BE2C (cell line): Measurements from ENCODE around the gene IGSF11.

Source experiments
- DNase-seq: peaks from one replicate; pipeline ENCODE4 v3.0.0-alpha.2; 2020
- H3K27me3 ChIP-seq: fragments of 250-450 bp; sonication (Bioruptor Pico); 2 replicates; pipeline ENCODE4 v1.5.1; 2020; ENCODE audit warnings: mild to moderate bottlenecking
- H3K36me3 ChIP-seq: fragments of 250-450 bp; sonication (Bioruptor Pico); 2 replicates; pipeline ENCODE4 v1.5.1; 2020; ENCODE audit warnings: mild to moderate bottlenecking
- H3K4me1 ChIP-seq: fragments of 250-450 bp; sonication (Bioruptor Pico); 2 replicates; pipeline ENCODE4 v1.5.1; 2020
- H3K4me3 ChIP-seq: 2 replicates; pipeline ENCODE4 v1.5.1; 2011; ENCODE audit warnings: low read depth, low read length
- H3K9me3 ChIP-seq: fragments of 250-450 bp; sonication (Bioruptor Pico); 2 replicates; pipeline ENCODE4 v1.5.1; 2020
- CTCF ChIP-seq: IDR thresholded peaks from 2 replicates; pipeline ENCODE4 v1.5.1; 2012; ENCODE audit warnings: mild to moderate bottlenecking, low read depth, low read length

The IGSF11 gene

GRCh38 chr3:119062892-119063291 is 28.2 kb upstream of the IGSF11 start:
- Histone ChIP-seq H3K36me3 (no peaks in the 10 kb centered on the region), H3K9me3 (no peaks in the 10 kb centered on the region), H3K4me1 (no peaks in the 10 kb centered on the region), H3K27me3 (peaks cover 39% of the 10 kb centered on the region), H3K4me3 (no peak overlapping the region)
- TF ChIP-seq CTCF = no peak
- no peak for DNase-seq

GRCh38 chr3:119044593-119044992 is 9.9 kb upstream of the IGSF11 start:
- H3K27me3 ChIP-seq = peaks cover 4% of the 10 kb centered on the region; the same call in 1 of the 2 replicates
- peaks cover 3% of the 10 kb centered on the region; the same call in 1 of the 2 replicates for H3K9me3 ChIP-seq
- no peaks in the 10 kb centered on the region for H3K36me3 ChIP-seq
- no peak for DNase-seq
- H3K4me3 ChIP-seq = no peak overlapping the region
- H3K4me1 ChIP-seq = no peaks in the 10 kb centered on the region
- TF ChIP-seq CTCF = no peak

GRCh38 chr3:119042162-119042561 is 7.5 kb upstream of the IGSF11 start:
- Histone ChIP-seq H3K27me3 (peaks cover 11% of the 10 kb centered on the region), H3K9me3 (peaks cover 3% of the 10 kb centered on the region; the same call in 1 of the 2 replicates), H3K36me3 (no peaks in the 10 kb centered on the region), H3K4me1 (no peaks in the 10 kb centered on the region), H3K4me3 (no peak overlapping the region)
- no peak for TF ChIP-seq CTCF
- DNase-seq = peak; percentile 8

- DNase-seq = no peak
Observed at GRCh38 chr3:119035014-119035346, 334 bp upstream of the IGSF11 start.

GRCh38 chr3:119033393-119034255 is 1.0 kb downstream of the IGSF11 start:
- H3K4me3 ChIP-seq = no peak overlapping the region; the same call in 1 of the 2 replicates
- no peak for DNase-seq
- H3K4me1 ChIP-seq = no peaks in the 10 kb centered on the region; the same call in 1 of the 2 replicates
- TF ChIP-seq CTCF = no peak
- H3K9me3 ChIP-seq = no peaks in the 10 kb centered on the region
- no peaks in the 10 kb centered on the region for H3K36me3 ChIP-seq
- H3K27me3 ChIP-seq = peaks cover 75% of the 10 kb centered on the region

More at GRCh38 chr3:119035014-119035346, 334 bp upstream of the IGSF11 start:
- no peaks in the 10 kb centered on the region for H3K36me3 ChIP-seq
- peaks cover 70% of the 10 kb centered on the region for H3K27me3 ChIP-seq
- no peaks in the 10 kb centered on the region for H3K9me3 ChIP-seq
- no peak for TF ChIP-seq CTCF
- peak overlapping the region; percentile 29; the same call in 1 of the 2 replicates for H3K4me3 ChIP-seq
- no peaks in the 10 kb centered on the region; the same call in 1 of the 2 replicates for H3K4me1 ChIP-seq

GRCh38 chr3:119025171-119025795 is 9.4 kb downstream of the IGSF11 start:
- Histone ChIP-seq H3K4me1 (no peaks in the 10 kb centered on the region), H3K9me3 (no peaks in the 10 kb centered on the region), H3K4me3 (no peak overlapping the region), H3K36me3 (no peaks in the 10 kb centered on the region), H3K27me3 (peaks cover 65% of the 10 kb centered on the region)
- TF ChIP-seq CTCF = no peak
- no peak for DNase-seq
